SK-N-SH (cell line): Measurements from ENCODE around the gene ZNF462. TPM values are rescaled to one million over a fixed set of nuclear protein-coding genes. Genes with fewer than 3 reads are reported as not detected.

Source experiments
- CTCF ChIA-PET: fragments of 300-600, 350-600 bp; formaldehyde crosslinking; extraction: SDS; loops from one replicate; lab custom pipeline; 2021; lab: Yijun Ruan, JAX
- POLR2A ChIA-PET: fragments of 350-600 bp; sonication (Branson Sonifier 250); formaldehyde crosslinking; extraction: SDS; loops from one replicate; lab custom pipeline; 2020; ENCODE audit warnings: antibody characterized with exemption, inconsistent platforms; lab: Yijun Ruan, JAX
- DNase-seq: peaks from one replicate; pipeline ENCODE4 v3.0.0; 2012
- H2AFZ ChIP-seq: fragments of 200-600 bp; sonication (generic); 2 replicates; pipeline ENCODE4 v1.8.1; 2016; ENCODE audit warnings: antibody characterized with exemption, mild to moderate bottlenecking, low read depth
- H3F3A ChIP-seq: fragments of 200-600 bp; sonication (generic); replicated peaks from 2 replicates; pipeline ENCODE3; 2016; ENCODE audit warnings: antibody characterized with exemption, mild to moderate bottlenecking; ENCODE audit not compliant: insufficient read depth
- H3K27ac ChIP-seq, 2 experiments: fragments of 200-500 bp in 1 of 2; fragments of 200-600 bp in 1 of 2; sonication (Bioruptor generic) in 1 of 2; sonication (generic), shearing (Covaris generic) in 1 of 2; 2 replicates each; pipeline versions ENCODE4 v1.5.1 to v1.6.1; 2014 to 2016; ENCODE audit warnings: low read depth in 2 of 2, inconsistent platforms in 1 of 2, low read length in 1 of 2, mild to moderate bottlenecking in 1 of 2, mixed read lengths in 1 of 2
- H3K27me3 ChIP-seq: fragments of 200-600 bp; sonication (generic), shearing (Covaris generic); 2 replicates; pipeline ENCODE4 v1.6.1; 2016; ENCODE audit warnings: mixed run types; ENCODE audit not compliant: insufficient read depth
- H3K36me3 ChIP-seq, 2 experiments: fragments of 200-500 bp in 1 of 2; fragments of 200-600 bp in 1 of 2; sonication (Bioruptor generic) in 1 of 2; sonication (generic) in 1 of 2; replicated peaks in 1 of 2; 2 replicates each; pipeline versions ENCODE3 to v1.5.1; 2014 to 2016; ENCODE audit warnings: low read length in 1 of 2, mild to moderate bottlenecking in 1 of 2; ENCODE audit not compliant: insufficient read depth in 2 of 2, control insufficient read depth in 1 of 2
- H3K4me1 ChIP-seq, 2 experiments: fragments of 200-500 bp in 1 of 2; fragments of 200-600 bp in 1 of 2; sonication (Bioruptor generic) in 1 of 2; sonication (generic), shearing (Covaris generic) in 1 of 2; 2 replicates each; pipeline versions ENCODE4 v1.5.1 to v1.6.1; 2014 to 2016; ENCODE audit warnings: low read depth in 1 of 2, low read length in 1 of 2, mixed run types in 1 of 2; ENCODE audit not compliant: insufficient read depth in 2 of 2, control insufficient read depth in 1 of 2
- H3K4me2 ChIP-seq: fragments of 200-600 bp; sonication (generic), shearing (Covaris generic); 2 replicates; pipeline ENCODE4 v1.6.1; 2017; ENCODE audit warnings: mixed run types
- H3K4me3 ChIP-seq, 2 experiments: fragments of 200-500 bp in 1 of 2; fragments of 200-600 bp in 1 of 2; sonication (Bioruptor generic) in 1 of 2; sonication (generic), shearing (Covaris generic) in 1 of 2; 2 replicates each; pipeline versions ENCODE4 v1.5.1 to v1.8.1; 2014 to 2016; ENCODE audit warnings: low read depth in 2 of 2, inconsistent platforms in 1 of 2, low read length in 1 of 2, mild to moderate bottlenecking in 1 of 2, mixed read lengths in 1 of 2, moderate library complexity in 1 of 2
- H3K79me2 ChIP-seq: fragments of 200-600 bp; sonication (generic); 2 replicates; pipeline ENCODE4 v1.8.1; 2017; ENCODE audit warnings: mild to moderate bottlenecking; ENCODE audit not compliant: insufficient read depth
- H3K9ac ChIP-seq: fragments of 200-600 bp; sonication (generic); 2 replicates; pipeline ENCODE4 v1.6.1; 2017; ENCODE audit warnings: mixed run types
- H3K9me2 ChIP-seq: fragments of 200-600 bp; sonication (generic); 2 replicates; pipeline ENCODE4 v1.6.1; 2017; ENCODE audit warnings: mixed run types
- H3K9me3 ChIP-seq: fragments of 200-600 bp; sonication (generic); 2 replicates; pipeline ENCODE4 v1.6.1; 2017; ENCODE audit warnings: mixed run types, mild to moderate bottlenecking, moderate library complexity
- H4K20me1 ChIP-seq: fragments of 200-600 bp; sonication (generic); 2 replicates; pipeline ENCODE4 v1.6.1; 2017; ENCODE audit warnings: mild to moderate bottlenecking, mixed run types; ENCODE audit not compliant: insufficient read depth
- CTCF ChIP-seq: fragments of 200-600 bp; sonication (generic); IDR thresholded peaks from 2 replicates; pipeline ENCODE4 v1.6.1; 2017; ENCODE audit warnings: antibody characterized with exemption, mild to moderate bottlenecking, moderate library complexity
- EP300 ChIP-seq, 2 experiments: IDR thresholded peaks; 2 replicates each; pipeline versions ENCODE4 v1.4.0 to v1.6.1; 2012; ENCODE audit warnings: borderline replicate concordance in 1 of 2, low read depth in 1 of 2, low read length in 1 of 2
- EZH2phosphoT487 ChIP-seq: fragments of 200-600 bp; sonication (generic); IDR thresholded peaks from 2 replicates; pipeline ENCODE4 v1.6.1; 2017; ENCODE audit warnings: low read depth, mixed run types, mild to moderate bottlenecking, antibody characterized with exemption, moderate library complexity, borderline replicate concordance
- FOXJ3 ChIP-seq: sonication (generic); formaldehyde crosslinking; IDR thresholded peaks from 2 replicates; pipeline ENCODE4 v1.5.1; 2020; ENCODE audit warnings: mild to moderate bottlenecking, missing genetic modification reagents
- GATA2 ChIP-seq: sonication (generic); formaldehyde crosslinking; IDR thresholded peaks from 2 replicates; pipeline ENCODE4 v1.5.0; 2020; ENCODE audit warnings: mild to moderate bottlenecking, missing genetic modification reagents
- JUND ChIP-seq: IDR thresholded peaks from 2 replicates; pipeline ENCODE4 v1.4.0; 2012
- MAX ChIP-seq: IDR thresholded peaks from 2 replicates; pipeline ENCODE4 v1.4.0; 2012; ENCODE audit warnings: low read depth
- MEF2A ChIP-seq: IDR thresholded peaks from 2 replicates; pipeline ENCODE4 v1.4.0; 2012; ENCODE audit warnings: low read depth, borderline replicate concordance
- MXI1 ChIP-seq: IDR thresholded peaks from 2 replicates; pipeline ENCODE4 v1.6.1; 2012; ENCODE audit warnings: mild to moderate bottlenecking, low read depth, low read length, improper control_type of control experiment
- NFIC ChIP-seq: IDR thresholded peaks from 2 replicates; pipeline ENCODE4 v1.4.0; 2012; ENCODE audit warnings: borderline replicate concordance
- PBX3 ChIP-seq: IDR thresholded peaks from 2 replicates; pipeline ENCODE4; 2012
- RCOR1 ChIP-seq: fragments of 150-350 bp; IDR thresholded peaks from 2 replicates; pipeline ENCODE4 v1.6.1; 2017; ENCODE audit warnings: antibody characterized with exemption, low read length
- RFX5 ChIP-seq: IDR thresholded peaks from 2 replicates; pipeline ENCODE4 v1.6.1; 2012; ENCODE audit warnings: mild to moderate bottlenecking, improper control_type of control experiment, low read length
- RXRA ChIP-seq: IDR thresholded peaks from 2 replicates; pipeline ENCODE4 v1.4.0; 2012; ENCODE audit warnings: low read depth, mild to moderate bottlenecking, borderline replicate concordance
- SIN3A ChIP-seq: IDR thresholded peaks from 2 replicates; pipeline ENCODE4 v1.6.1; 2012; ENCODE audit warnings: low read depth, mild to moderate bottlenecking, low read length, moderate library complexity, borderline replicate concordance
- SMC3 ChIP-seq: IDR thresholded peaks from 2 replicates; pipeline ENCODE4 v1.6.1; 2012; ENCODE audit warnings: low read depth, low read length, improper control_type of control experiment
- TAF1 ChIP-seq: IDR thresholded peaks from 2 replicates; pipeline ENCODE4 v1.6.1; 2012; ENCODE audit warnings: low read depth, mild to moderate bottlenecking, low read length, moderate library complexity, borderline replicate concordance
- TEAD4 ChIP-seq: IDR thresholded peaks from 2 replicates; pipeline ENCODE4 v1.4.0; 2012; ENCODE audit warnings: mild to moderate bottlenecking, borderline replicate concordance; ENCODE audit not compliant: insufficient read depth
- USF1 ChIP-seq: IDR thresholded peaks from 2 replicates; pipeline ENCODE4 v1.4.0; 2012; ENCODE audit warnings: low read depth, borderline replicate concordance
- USF2 ChIP-seq: fragments of 150-350 bp; IDR thresholded peaks from 2 replicates; pipeline ENCODE4 v1.6.1; 2017; ENCODE audit warnings: antibody characterized with exemption, low read length, low read depth, borderline replicate concordance
- YY1 ChIP-seq: IDR thresholded peaks from 2 replicates; pipeline ENCODE4 v1.4.0; 2012; ENCODE audit warnings: low read depth, mild to moderate bottlenecking
- WGBS: methylation state at CpG from one replicate; pipeline ENCODE4 v1.1.6; 2017; ENCODE audit warnings: low lambda C conversion rate; 5-methylcytosine and 5-hydroxymethylcytosine counted together
- polyA plus RNA-seq, 3 experiments: library from polyadenylated mRNA; depleted of rRNA; stranded (reverse); fragments of >200 nt; gene quantifications; 2 replicates each; pipeline ENCODE4 v1.2.3, GENCODE V29; 2012

The ZNF462 gene
- polyA plus RNA-seq, 1 of the 3 experiments (the other 2 are of a cell fraction), result 5.2 TPM

GRCh38 chr9:106994463-106994862 is 131.5 kb downstream of the ZNF462 start:
- 87% methylated on average over 4 of the region's 4 CpGs for WGBS
- Histone ChIP-seq H3K9me3 (no peaks in the 10 kb centered on the region), H3F3A (peaks cover 5% of the 10 kb centered on the region), H3K4me1 (no peaks in the 10 kb centered on the region), H3K4me3 (no peak overlapping the region), H4K20me1 (no peaks in the 10 kb centered on the region), H3K36me3 (peaks cover 24 to 52% of the 10 kb centered on the region in 2 experiments), H3K27me3 (no peaks in the 10 kb centered on the region), H3K4me2 (no peak overlapping the region), H3K27ac (no peak overlapping the region), H3K9me2 (no peaks in the 10 kb centered on the region), H2AFZ (no peak overlapping the region), H3K79me2 (no peaks in the 10 kb centered on the region), H3K9ac (no peak overlapping the region)
- no peak for DNase-seq
- TF ChIP-seq EP300 (IDR thresholded peaks at IDR 0.05; ENCODE audit: borderline replicate concordance in 1 of 2, low read depth in 1 of 2, low read length in 1 of 2) (no peak), USF1 (no peak), RXRA (no peak), RCOR1 (no peak), FOXJ3 (no peak), PBX3 (no peak), USF2 (no peak), NFIC (no peak), MAX (no peak), RFX5 (no peak), TEAD4 (no peak), MXI1 (no peak), JUND (no peak), SIN3A (no peak), YY1 (no peak), MEF2A (no peak)
- ChIA-PET CTCF (no interaction called here), POLR2A (no interaction called here)

- no peak overlapping the region for H3K9ac ChIP-seq
- 96% methylated on average over 3 of the region's 3 CpGs for WGBS
- H2AFZ ChIP-seq, result no peak overlapping the region
- no peak overlapping the region for H3K4me3 ChIP-seq
- H3F3A ChIP-seq, result no peaks in the 10 kb centered on the region
- H3K4me1 ChIP-seq, result no peaks in the 10 kb centered on the region
- ChIA-PET POLR2A (no interaction called here), CTCF (no interaction called here)
- H3K36me3 ChIP-seq, result peaks cover 8 to 46% of the 10 kb centered on the region in 2 experiments
- H3K4me2 ChIP-seq, result no peak overlapping the region
- H3K27me3 ChIP-seq, result no peaks in the 10 kb centered on the region
- no peaks in the 10 kb centered on the region for H4K20me1 ChIP-seq
- H3K9me2 ChIP-seq, result peaks cover 2% of the 10 kb centered on the region; the same call in 1 of the 2 replicates
- H3K9me3 ChIP-seq, result no peaks in the 10 kb centered on the region
- no peak for DNase-seq
- H3K79me2 ChIP-seq, result no peaks in the 10 kb centered on the region
- no peak overlapping the region for H3K27ac ChIP-seq
- TF ChIP-seq CTCF (no peak), YY1 (no peak), MAX (no peak), RCOR1 (no peak), NFIC (no peak), SMC3 (no peak), FOXJ3 (no peak), GATA2 (CRISPR knock-in tag) (no peak), EZH2phosphoT487 (no peak), USF1 (no peak), TEAD4 (no peak), MXI1 (no peak), TAF1 (no peak)
These were observed 137.3 kb downstream of the ZNF462 start for GRCh38 chr9:107000218-107000617.
